GM10266 (cell line): ENCODE measurements around the gene WDR4.
A peak's percentile ranks its signal among the peaks of the same experiment; 100 is the strongest.
"Not testable (repeated sequence)": the region's sequence is repeated elsewhere in the genome, so short reads cannot be mapped to it uniquely, and the experiment has no call there.

ENCODE experiments used
- DNase-seq: peaks from one replicate; pipeline ENCODE4 v3.0.0; 2012; ENCODE audit errors: extremely low spot score
- TF ChIP-seq, protein P1 (sequence below): IDR thresholded peaks from 2 replicates; pipeline ENCODE4 v1.5.1; 2012; ENCODE audit warnings: mild to moderate bottlenecking, low read depth; ENCODE audit not compliant: control insufficient read depth, insufficient read depth; ENCODE audit errors: missing control alignments

The WDR4 gene

DNA sequence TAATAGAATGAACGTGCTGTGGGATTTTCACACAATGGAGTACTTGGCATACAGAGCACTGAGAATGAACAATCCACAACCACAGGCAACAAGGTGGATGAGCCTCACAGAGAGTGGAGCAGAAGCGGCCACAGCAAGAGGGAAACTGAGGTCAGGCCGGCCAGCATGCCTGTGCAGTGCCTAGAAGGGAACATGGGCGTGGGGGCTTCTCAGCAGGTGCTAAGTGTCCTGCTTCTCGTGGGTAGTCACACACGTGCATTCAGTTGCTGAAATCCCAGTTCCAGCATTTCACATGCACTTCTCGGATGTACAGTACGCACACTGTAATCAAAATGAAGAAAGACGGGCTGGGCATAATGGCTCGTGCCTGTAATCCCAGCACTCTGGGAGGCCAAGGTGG, 33.1 kb downstream of the WDR4 start:
- DNase-seq = no peak

DNA sequence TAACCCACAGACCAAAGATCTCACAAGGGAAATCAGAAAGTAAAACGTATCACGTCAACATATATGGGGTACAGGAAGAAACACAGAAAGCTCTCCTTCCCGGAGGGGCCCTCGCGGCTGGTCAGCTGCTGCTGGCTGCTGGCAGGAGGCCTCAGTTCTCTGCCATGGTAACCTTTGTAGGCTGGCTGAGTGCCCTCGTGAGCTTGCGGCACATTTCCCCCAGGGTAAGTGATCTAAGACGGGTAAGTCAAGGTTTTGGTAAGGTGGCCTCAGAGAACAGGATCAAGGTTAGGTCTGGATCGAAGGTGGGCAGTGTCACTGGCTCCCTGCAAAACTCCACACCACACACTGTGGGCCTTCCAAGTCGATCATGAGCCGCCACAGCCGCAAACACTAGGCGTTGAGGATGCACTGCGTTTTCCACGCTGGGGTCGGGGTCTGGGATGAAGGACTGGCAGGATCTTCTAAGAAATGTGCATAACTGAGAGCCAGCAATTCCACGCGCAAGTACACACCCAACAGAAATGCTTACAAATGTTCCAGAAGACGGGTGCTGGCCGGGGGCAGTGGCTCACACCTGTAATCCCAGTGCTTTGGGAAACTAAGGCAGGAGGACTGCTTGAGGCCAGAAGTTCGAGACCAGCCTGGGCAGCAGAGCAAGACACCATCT, 33.9 kb downstream of the WDR4 start:
- TF ChIP-seq, protein P1, sequence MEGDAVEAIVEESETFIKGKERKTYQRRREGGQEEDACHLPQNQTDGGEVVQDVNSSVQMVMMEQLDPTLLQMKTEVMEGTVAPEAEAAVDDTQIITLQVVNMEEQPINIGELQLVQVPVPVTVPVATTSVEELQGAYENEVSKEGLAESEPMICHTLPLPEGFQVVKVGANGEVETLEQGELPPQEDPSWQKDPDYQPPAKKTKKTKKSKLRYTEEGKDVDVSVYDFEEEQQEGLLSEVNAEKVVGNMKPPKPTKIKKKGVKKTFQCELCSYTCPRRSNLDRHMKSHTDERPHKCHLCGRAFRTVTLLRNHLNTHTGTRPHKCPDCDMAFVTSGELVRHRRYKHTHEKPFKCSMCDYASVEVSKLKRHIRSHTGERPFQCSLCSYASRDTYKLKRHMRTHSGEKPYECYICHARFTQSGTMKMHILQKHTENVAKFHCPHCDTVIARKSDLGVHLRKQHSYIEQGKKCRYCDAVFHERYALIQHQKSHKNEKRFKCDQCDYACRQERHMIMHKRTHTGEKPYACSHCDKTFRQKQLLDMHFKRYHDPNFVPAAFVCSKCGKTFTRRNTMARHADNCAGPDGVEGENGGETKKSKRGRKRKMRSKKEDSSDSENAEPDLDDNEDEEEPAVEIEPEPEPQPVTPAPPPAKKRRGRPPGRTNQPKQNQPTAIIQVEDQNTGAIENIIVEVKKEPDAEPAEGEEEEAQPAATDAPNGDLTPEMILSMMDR = no peak
- no peak for DNase-seq

More for the DNA sequence above, 33.1 kb downstream of the WDR4 start:
- TF ChIP-seq, protein P1 = no peak

DNA sequence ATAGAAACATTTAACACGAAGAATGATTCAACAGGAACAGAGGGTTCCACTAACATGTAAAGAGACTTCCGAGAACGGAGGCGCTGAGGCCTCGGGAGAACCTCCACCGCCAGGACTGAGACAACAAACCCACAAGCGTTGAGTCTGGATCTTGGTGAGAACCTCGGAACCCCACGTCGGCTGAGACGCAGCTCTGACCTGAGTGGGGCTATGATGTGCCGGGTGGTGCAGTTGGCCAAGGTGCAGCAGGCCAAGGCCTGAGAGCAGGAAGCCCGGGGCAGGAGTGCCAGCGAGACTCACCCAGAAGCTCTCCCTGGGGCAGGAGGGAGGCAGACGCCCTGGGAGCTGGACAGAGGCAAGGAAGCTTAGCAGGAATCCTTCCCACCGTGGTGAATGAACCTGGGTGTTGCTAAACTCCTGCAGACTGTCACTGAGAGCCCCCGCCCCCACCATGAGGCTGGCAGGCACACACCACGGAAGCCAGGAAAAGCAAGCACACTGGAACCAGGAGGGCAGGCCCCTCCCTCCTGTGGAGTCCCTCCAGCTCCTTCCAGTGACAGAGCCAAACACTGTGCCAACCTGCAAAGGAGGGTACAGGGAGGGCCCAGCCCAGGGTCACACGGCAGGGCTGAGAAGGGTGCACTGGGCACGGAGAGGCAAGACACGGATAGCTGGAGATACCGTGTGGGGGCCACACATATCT, 34.8 kb downstream of the WDR4 start:
- TF ChIP-seq, protein P1 = no peak
- no peak for DNase-seq

DNA sequence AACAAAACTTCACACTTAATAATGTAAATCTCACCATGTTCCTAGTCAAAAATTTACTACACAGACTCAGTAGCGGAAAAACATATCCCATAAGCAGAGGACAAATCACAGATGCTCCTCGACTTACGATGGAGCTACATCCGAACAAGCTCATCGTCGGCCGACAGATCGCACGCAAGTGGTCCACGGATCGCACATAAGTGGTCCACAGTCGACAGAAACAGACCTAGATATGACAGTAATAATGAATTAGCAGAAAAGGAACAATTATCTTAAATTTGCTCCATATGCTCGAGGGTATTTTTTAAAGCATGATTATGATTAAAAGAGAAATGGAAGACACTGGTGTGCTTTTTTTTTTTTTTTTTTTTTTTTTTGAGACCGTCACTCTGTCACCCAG, 36.3 kb downstream of the WDR4 start:
- DNase-seq = no peak
- TF ChIP-seq, protein P1 = no peak

DNA sequence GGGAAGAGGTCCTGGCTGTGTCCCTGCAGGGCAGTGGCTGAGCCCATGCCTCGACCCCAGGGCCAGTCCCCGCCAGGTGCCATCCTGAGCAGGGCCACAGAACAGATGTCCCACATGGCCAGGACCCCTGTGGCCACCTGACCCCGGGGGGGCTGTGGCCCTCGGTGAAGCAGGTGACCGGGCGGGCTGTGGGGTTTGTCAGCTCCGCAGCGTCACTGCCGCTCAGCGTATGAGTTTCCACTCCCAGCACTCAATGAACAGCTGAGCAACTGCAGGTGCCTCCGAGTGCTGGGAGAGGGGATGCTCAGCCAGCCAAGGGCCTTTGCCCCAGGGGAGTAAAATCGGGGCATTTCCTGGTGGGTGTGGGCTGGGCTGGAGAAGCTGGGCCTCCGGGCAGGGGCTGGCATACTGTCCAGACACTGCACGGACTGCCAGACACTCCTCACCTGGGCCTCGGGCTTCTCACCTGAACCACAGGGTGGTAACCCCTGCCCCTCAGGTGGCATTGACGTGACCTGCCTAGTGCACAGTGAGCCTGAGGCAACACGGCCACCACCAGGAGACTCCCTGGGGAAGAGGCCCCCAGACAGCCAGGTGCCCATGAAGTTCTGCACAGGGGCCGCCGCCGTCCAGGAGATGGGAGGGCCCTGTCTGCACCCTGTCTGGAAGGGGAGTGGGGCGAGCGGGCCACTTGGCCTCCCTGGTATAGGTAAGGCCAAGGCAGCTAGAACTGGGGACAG, 37.3 kb downstream of the WDR4 start:
- not testable (repeated sequence) for DNase-seq

DNA sequence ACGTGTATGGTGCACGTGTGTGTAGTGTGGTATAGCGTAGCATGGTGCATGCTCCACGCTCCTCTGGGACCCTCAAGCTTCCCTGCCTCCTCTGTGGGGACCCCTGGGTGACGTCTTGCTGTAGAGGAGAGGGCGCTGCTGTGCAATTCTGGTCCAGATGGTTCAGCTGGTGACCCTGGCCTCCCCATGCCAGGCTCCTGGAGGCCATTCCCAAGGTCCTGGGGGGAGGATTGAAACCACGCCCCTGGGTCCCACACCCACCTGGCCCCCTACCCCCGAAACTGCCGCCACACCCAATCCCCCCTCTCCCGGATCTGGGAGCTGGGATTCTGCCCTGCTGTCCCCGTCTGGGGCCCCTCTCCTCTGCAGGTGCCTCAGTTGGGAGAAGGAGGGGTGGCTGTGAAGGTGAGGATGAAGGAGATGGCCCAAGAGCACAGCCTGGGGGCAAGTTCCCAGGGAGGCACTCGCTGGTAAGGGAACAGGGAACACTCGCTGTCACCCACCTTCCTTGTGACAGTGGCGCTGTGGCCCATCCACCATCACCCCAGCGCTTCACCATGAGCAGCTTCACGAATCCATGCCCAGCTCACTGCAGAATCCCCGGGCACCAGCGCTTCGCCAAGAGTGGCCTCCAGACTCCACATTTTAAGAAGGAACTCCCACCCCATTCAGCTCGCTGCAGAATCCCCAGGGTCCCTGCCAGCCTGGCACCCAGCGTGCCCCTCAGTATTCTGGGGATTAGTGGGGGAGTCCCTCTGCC, 38.0 kb downstream of the WDR4 start:
- TF ChIP-seq, protein P1 = no peak
- DNase-seq = no peak

DNA sequence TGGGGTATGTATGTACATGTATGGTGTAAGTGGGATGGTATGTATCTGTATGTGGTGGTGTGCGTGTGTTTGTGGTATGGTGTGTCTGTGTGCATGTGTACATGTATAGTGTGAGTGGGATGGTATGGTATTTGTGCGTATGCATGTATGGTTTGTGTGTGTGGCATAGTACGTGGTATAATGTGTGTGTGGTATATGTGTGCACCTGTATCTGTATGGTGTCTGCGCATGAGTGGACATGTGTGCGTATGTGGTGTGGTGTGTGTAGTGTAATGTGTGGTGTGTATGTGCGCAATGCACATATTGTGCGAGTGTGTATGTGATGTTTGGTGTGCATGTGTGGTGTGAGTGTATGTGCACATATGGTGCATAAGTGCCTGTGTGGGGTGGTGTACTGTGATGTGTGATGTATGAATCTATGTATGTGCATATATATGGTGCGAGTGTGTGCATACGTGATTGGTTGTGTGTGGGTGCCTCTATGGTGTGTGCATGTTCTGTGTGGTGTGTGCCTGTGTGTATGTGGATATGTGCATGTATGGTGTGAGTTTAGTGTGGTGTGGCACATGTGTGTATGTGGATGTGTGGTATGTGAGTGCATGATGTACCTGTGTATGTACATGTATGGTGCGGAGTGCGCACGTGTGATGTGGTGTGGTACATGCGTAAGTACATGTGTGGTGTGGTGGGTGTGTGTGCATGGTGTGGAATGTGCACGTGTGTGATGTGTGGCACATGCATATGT, 38.8 kb downstream of the WDR4 start:
- TF ChIP-seq, protein P1 = no peak
- DNase-seq = peak; percentile 11
